GM23338 (cell line): ENCODE measurements around the gene AGAP1. TPM values are rescaled to one million over a fixed set of nuclear protein-coding genes. Genes with fewer than 3 reads are reported as not detected.

Source experiments
- ATAC-seq: fragments of 200-7000 bp; cut with Tn5 transposase; 3 replicates; pipeline ENCODE4 v1.9.1; 2020
- DNase-seq: peaks from one replicate; pipeline ENCODE4 v3.0.0-alpha.2; 2015; ENCODE audit warnings: low spot score
- H2AFZ ChIP-seq: fragments of 200-600 bp; sonication (generic); 2 replicates; pipeline ENCODE4 v1.8.0; 2016; ENCODE audit warnings: antibody characterized with exemption, mild to moderate bottlenecking, moderate library complexity
- H3F3A ChIP-seq: fragments of 200-600 bp; sonication (generic); replicated peaks from 2 replicates; pipeline ENCODE4 v1.8.0; 2017; ENCODE audit warnings: antibody characterized with exemption, mixed run types, low read depth
- H3K27ac ChIP-seq: fragments of 200-600 bp; sonication (generic); 2 replicates; pipeline ENCODE4 v1.6.1; 2016; ENCODE audit warnings: low read depth
- H3K27me3 ChIP-seq: fragments of 200-600 bp; sonication (generic); 2 replicates; pipeline ENCODE4 v1.8.0; 2016; ENCODE audit warnings: mild to moderate bottlenecking, mixed run types, moderate library complexity; ENCODE audit not compliant: insufficient read depth
- H3K36me3 ChIP-seq: fragments of 200-600 bp; sonication (generic); 2 replicates; pipeline ENCODE4 v1.8.0; 2016; ENCODE audit warnings: mild to moderate bottlenecking; ENCODE audit not compliant: insufficient read depth
- H3K4me1 ChIP-seq: fragments of 200-600 bp; sonication (generic); 2 replicates; pipeline ENCODE4 v1.8.0; 2016; ENCODE audit warnings: mild to moderate bottlenecking, moderate library complexity; ENCODE audit not compliant: insufficient read depth
- H3K4me2 ChIP-seq: fragments of 200-600 bp; sonication (generic); 2 replicates; pipeline ENCODE4 v1.7.1; 2017; ENCODE audit warnings: mixed run types
- H3K4me3 ChIP-seq: fragments of 200-600 bp; sonication (generic); 2 replicates; pipeline ENCODE4 v1.6.1; 2016; ENCODE audit warnings: mixed run types
- H3K79me2 ChIP-seq: fragments of 200-600 bp; sonication (generic); replicated peaks from 2 replicates; pipeline ENCODE4 v1.8.0; 2017; ENCODE audit warnings: mild to moderate bottlenecking; ENCODE audit not compliant: insufficient read depth
- H3K9me2 ChIP-seq: fragments of 200-600 bp; sonication (generic); 2 replicates; pipeline ENCODE4 v1.8.0; 2017; ENCODE audit not compliant: insufficient read depth
- H4K20me1 ChIP-seq: fragments of 200-600 bp; sonication (generic); replicated peaks from 2 replicates; pipeline ENCODE4 v1.8.0; 2017; ENCODE audit warnings: mild to moderate bottlenecking; ENCODE audit not compliant: insufficient read depth
- H3K27ac Mint-ChIP-seq: 2 replicates; pipeline ENCODE4 v1.8.0; 2020; ENCODE audit warnings: inconsistent platforms, mild to moderate bottlenecking, moderate library complexity, mixed read lengths
- H3K27me3 Mint-ChIP-seq: 3 replicates; pipeline ENCODE4 v1.8.0; 2022; ENCODE audit warnings: low read depth, mild to moderate bottlenecking, moderate library complexity, mixed read lengths, inconsistent platforms; ENCODE audit not compliant: insufficient read depth, poor library complexity
- H3K36me3 Mint-ChIP-seq: 3 replicates; pipeline ENCODE4 v1.8.0; 2021; ENCODE audit warnings: low read depth, mild to moderate bottlenecking, inconsistent platforms, moderate library complexity, mixed read lengths
- H3K4me1 Mint-ChIP-seq: 3 replicates; pipeline ENCODE4 v1.8.0; 2020; ENCODE audit warnings: mild to moderate bottlenecking, inconsistent platforms, mixed read lengths
- H3K4me3 Mint-ChIP-seq: 3 replicates; pipeline ENCODE4 v1.8.0; 2021; ENCODE audit warnings: moderate library complexity, mild to moderate bottlenecking, inconsistent platforms, mixed read lengths
- H3K9me3 Mint-ChIP-seq: 3 replicates; pipeline ENCODE4 v1.8.0; 2020; ENCODE audit warnings: moderate library complexity, mild to moderate bottlenecking, inconsistent platforms, mixed read lengths
- CREB1 ChIP-seq: fragments of 250-450 bp; sonication (Bioruptor Pico); IDR thresholded peaks from 2 replicates; pipeline ENCODE4 v1.5.0; 2020; ENCODE audit warnings: low read depth, mild to moderate bottlenecking, moderate library complexity
- EZH2 ChIP-seq: fragments of 200-600 bp; sonication (generic); IDR thresholded peaks from one replicate; pipeline ENCODE4 v1.8.0; 2017; ENCODE audit warnings: antibody characterized with exemption, mild to moderate bottlenecking, low read depth; ENCODE audit not compliant: unreplicated experiment
- EZH2phosphoT487 ChIP-seq: fragments of 200-600 bp; sonication (generic); IDR thresholded peaks from one replicate; pipeline ENCODE4 v1.8.1; 2018; ENCODE audit warnings: antibody characterized with exemption; ENCODE audit not compliant: unreplicated experiment
- JUNB ChIP-seq: IDR thresholded peaks from one replicate; pipeline ENCODE4 v1.6.1; 2016; ENCODE audit warnings: antibody characterized with exemption; ENCODE audit not compliant: unreplicated experiment
- POLR2AphosphoS5 ChIP-seq: IDR thresholded peaks from 2 replicates; pipeline ENCODE4 v1.6.1; 2016; ENCODE audit warnings: antibody characterized with exemption, low read depth
- STAT1 ChIP-seq: IDR thresholded peaks from one replicate; pipeline ENCODE4 v1.6.1; 2016; ENCODE audit warnings: antibody characterized with exemption; ENCODE audit not compliant: unreplicated experiment
- ZNF114 ChIP-seq: fragments of 250-450 bp; sonication (Bioruptor Pico); IDR thresholded peaks from 2 replicates; pipeline ENCODE4 v1.5.0; 2020; ENCODE audit warnings: mild to moderate bottlenecking, moderate library complexity
- ZNF331 ChIP-seq: fragments of 250-450 bp; sonication (Bioruptor Pico); IDR thresholded peaks from 2 replicates; pipeline ENCODE4 v1.5.0; 2020; ENCODE audit warnings: low read depth, mild to moderate bottlenecking, moderate library complexity
- polyA plus RNA-seq: library from polyadenylated mRNA; unstranded; fragments of >200 nt; fragmentation: Nextera tagmentation; extraction: Ambion mirVana; gene quantifications from 2 replicates; pipeline ENCODE4 v1.2.1, GENCODE V29; 2016
- total RNA-seq: library from RNA; depleted of rRNA; stranded (reverse); fragments of >200 nt; shearing (Covaris generic); gene quantifications from 2 replicates; pipeline ENCODE4 v1.2.3, GENCODE V29; 2014
- TF ChIP-seq, protein P1 (sequence below): IDR thresholded peaks from one replicate; pipeline ENCODE4 v1.6.1; 2018; ENCODE audit warnings: antibody characterized with exemption; ENCODE audit not compliant: unreplicated experiment
- TF ChIP-seq, protein P2 (sequence below): IDR thresholded peaks from 2 replicates; pipeline ENCODE4 v1.6.1; 2016; ENCODE audit warnings: antibody characterized with exemption
- TF ChIP-seq, protein P3 (sequence below), 2 experiments: fragments of 200-600 bp in 1 of 2; sonication (generic) in 1 of 2; conservative IDR thresholded peaks; 2 replicates each; pipeline versions ENCODE4 v1.5.1 to v1.6.1; 2016 to 2017; ENCODE audit warnings: antibody characterized with exemption in 2 of 2, low read depth in 2 of 2, mild to moderate bottlenecking in 2 of 2, moderate library complexity in 1 of 2

The AGAP1 gene
- total and polyA plus RNA-seq, 2 experiments from 2014 or later, result 13.3 to 27.9 TPM

DNA sequence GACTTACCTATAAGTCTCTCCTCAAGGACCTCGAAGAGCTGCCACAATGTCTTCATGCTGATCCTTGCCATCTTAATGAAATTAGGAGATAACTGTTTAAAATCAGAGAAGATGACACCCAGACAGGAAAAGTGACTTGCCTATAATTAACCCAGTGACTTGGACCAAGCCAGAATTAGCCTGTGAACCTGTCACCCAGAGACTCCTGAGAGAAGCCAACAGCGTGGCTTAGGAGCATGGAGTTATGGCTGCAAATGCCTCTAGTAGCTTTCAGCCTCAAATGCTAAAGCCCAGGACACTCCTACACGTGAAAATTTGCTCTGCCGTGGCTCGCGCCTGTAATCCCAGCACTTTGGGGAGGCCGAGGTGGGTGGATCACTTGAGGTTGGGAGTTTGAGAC is 570.2 kb downstream of the AGAP1 start (continued):
- TF ChIP-seq, protein P1, sequence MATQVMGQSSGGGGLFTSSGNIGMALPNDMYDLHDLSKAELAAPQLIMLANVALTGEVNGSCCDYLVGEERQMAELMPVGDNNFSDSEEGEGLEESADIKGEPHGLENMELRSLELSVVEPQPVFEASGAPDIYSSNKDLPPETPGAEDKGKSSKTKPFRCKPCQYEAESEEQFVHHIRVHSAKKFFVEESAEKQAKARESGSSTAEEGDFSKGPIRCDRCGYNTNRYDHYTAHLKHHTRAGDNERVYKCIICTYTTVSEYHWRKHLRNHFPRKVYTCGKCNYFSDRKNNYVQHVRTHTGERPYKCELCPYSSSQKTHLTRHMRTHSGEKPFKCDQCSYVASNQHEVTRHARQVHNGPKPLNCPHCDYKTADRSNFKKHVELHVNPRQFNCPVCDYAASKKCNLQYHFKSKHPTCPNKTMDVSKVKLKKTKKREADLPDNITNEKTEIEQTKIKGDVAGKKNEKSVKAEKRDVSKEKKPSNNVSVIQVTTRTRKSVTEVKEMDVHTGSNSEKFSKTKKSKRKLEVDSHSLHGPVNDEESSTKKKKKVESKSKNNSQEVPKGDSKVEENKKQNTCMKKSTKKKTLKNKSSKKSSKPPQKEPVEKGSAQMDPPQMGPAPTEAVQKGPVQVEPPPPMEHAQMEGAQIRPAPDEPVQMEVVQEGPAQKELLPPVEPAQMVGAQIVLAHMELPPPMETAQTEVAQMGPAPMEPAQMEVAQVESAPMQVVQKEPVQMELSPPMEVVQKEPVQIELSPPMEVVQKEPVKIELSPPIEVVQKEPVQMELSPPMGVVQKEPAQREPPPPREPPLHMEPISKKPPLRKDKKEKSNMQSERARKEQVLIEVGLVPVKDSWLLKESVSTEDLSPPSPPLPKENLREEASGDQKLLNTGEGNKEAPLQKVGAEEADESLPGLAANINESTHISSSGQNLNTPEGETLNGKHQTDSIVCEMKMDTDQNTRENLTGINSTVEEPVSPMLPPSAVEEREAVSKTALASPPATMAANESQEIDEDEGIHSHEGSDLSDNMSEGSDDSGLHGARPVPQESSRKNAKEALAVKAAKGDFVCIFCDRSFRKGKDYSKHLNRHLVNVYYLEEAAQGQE, result no peak

DNA sequence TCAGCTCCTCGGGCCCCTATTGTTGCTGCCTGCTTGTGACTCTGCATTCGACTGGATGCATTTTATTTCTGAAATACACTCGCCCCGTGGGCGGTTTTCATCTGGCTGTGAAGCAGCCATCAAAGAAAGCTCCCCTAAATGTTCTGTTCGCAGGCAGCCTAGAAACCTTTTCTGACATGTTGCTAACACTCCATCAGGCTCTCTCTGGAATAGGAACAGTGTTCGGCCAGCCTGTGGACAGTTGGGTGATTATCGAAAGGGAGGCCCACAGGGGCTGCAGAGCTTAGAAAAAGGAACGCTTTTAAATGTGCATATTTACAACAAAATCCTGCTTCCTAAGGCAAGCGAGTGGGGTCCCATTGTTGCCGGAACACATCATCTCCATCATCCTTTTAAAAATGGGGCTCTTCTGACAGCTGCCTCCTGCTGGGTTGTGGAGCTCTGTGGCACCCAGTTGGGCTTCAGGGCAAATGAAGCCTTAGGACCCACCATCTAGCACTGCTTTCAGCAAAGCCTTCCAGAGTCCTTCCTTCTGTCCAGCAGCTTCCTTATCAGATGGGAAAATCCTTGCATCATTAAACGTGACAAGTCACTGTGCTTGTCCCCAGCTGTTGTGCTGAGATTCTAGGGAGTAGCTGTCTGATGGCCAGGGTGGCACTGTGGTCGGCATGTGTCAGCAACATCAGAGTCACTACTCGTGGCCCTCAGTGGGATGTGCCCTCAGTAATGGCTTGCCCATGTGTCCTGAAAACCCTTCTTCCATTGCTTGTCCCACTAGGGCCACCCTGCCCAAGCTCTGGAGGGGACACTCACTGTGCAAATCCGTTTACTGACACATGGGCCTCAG is 571.7 kb downstream of the AGAP1 start:
- ATAC-seq (no peak), DNase-seq (no peak)
- Mint-ChIP-seq H3K27ac (no peak overlapping the region), H3K4me1 (peaks cover 29% of the 10 kb centered on the region), H3K36me3 (no peaks in the 10 kb centered on the region; the same call in 2 of the 3 replicates), H3K27me3 (peaks cover 2% of the 10 kb centered on the region), H3K9me3 (no peaks in the 10 kb centered on the region), H3K4me3 (no peak overlapping the region)
- H3K79me2 ChIP-seq, result no peaks in the 10 kb centered on the region
- H3K9me2 ChIP-seq, result no peaks in the 10 kb centered on the region
- H3K4me2 ChIP-seq, result no peak overlapping the region
- no peaks in the 10 kb centered on the region for H3K27me3 ChIP-seq
- 0 out of 2 replicates have a peak overlapping the region, but pooled peaks have one; percentile 64 for H3K27ac ChIP-seq
- no peak overlapping the region for H3K4me3 ChIP-seq
- peaks cover 25% of the 10 kb centered on the region for H3K4me1 ChIP-seq
- peaks cover 9% of the 10 kb centered on the region; the same call in 1 of the 2 replicates for H3F3A ChIP-seq
- no peaks in the 10 kb centered on the region for H3K36me3 ChIP-seq
- H4K20me1 ChIP-seq, result no peaks in the 10 kb centered on the region
- H2AFZ ChIP-seq, result no peak overlapping the region
- TF ChIP-seq STAT1, result no peak
- no peak for TF ChIP-seq ZNF331 (CRISPR knock-in tag)
- TF ChIP-seq, protein P1, result no peak
- no peak for TF ChIP-seq EZH2phosphoT487
- no peak for TF ChIP-seq ZNF114
- TF ChIP-seq POLR2AphosphoS5, result no peak
- TF ChIP-seq, protein P2, sequence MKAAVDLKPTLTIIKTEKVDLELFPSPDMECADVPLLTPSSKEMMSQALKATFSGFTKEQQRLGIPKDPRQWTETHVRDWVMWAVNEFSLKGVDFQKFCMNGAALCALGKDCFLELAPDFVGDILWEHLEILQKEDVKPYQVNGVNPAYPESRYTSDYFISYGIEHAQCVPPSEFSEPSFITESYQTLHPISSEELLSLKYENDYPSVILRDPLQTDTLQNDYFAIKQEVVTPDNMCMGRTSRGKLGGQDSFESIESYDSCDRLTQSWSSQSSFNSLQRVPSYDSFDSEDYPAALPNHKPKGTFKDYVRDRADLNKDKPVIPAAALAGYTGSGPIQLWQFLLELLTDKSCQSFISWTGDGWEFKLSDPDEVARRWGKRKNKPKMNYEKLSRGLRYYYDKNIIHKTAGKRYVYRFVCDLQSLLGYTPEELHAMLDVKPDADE, result no peak
- TF ChIP-seq EZH2, result no peak
- TF ChIP-seq JUNB, result no peak
- TF ChIP-seq, protein P3, sequence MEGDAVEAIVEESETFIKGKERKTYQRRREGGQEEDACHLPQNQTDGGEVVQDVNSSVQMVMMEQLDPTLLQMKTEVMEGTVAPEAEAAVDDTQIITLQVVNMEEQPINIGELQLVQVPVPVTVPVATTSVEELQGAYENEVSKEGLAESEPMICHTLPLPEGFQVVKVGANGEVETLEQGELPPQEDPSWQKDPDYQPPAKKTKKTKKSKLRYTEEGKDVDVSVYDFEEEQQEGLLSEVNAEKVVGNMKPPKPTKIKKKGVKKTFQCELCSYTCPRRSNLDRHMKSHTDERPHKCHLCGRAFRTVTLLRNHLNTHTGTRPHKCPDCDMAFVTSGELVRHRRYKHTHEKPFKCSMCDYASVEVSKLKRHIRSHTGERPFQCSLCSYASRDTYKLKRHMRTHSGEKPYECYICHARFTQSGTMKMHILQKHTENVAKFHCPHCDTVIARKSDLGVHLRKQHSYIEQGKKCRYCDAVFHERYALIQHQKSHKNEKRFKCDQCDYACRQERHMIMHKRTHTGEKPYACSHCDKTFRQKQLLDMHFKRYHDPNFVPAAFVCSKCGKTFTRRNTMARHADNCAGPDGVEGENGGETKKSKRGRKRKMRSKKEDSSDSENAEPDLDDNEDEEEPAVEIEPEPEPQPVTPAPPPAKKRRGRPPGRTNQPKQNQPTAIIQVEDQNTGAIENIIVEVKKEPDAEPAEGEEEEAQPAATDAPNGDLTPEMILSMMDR (conservative IDR thresholded peaks at IDR 0.05; ENCODE audit: low read depth in 2 of 2), result no peak
- TF ChIP-seq CREB1 (CRISPR knock-in tag), result no peak
